22Rv1 (cell line): ENCODE data around the gene SMIM44.
A peak's percentile ranks its signal among the peaks of the same experiment; 100 is the strongest.

ENCODE experiments used
- H3K27ac ChIP-seq: fragments of 450-650 bp; 2 replicates; pipeline ENCODE4 v1.5.1; 2017
- ZFX ChIP-seq: fragments of 450-650 bp; IDR thresholded peaks from 2 replicates; pipeline ENCODE4 v1.6.1; 2017; ENCODE audit warnings: antibody characterized with exemption, borderline replicate concordance
- TF ChIP-seq, protein P1 (sequence below): fragments of 450-650 bp; IDR thresholded peaks from 2 replicates; pipeline ENCODE4 v1.5.1; 2017; ENCODE audit warnings: mild to moderate bottlenecking

The SMIM44 gene

DNA sequence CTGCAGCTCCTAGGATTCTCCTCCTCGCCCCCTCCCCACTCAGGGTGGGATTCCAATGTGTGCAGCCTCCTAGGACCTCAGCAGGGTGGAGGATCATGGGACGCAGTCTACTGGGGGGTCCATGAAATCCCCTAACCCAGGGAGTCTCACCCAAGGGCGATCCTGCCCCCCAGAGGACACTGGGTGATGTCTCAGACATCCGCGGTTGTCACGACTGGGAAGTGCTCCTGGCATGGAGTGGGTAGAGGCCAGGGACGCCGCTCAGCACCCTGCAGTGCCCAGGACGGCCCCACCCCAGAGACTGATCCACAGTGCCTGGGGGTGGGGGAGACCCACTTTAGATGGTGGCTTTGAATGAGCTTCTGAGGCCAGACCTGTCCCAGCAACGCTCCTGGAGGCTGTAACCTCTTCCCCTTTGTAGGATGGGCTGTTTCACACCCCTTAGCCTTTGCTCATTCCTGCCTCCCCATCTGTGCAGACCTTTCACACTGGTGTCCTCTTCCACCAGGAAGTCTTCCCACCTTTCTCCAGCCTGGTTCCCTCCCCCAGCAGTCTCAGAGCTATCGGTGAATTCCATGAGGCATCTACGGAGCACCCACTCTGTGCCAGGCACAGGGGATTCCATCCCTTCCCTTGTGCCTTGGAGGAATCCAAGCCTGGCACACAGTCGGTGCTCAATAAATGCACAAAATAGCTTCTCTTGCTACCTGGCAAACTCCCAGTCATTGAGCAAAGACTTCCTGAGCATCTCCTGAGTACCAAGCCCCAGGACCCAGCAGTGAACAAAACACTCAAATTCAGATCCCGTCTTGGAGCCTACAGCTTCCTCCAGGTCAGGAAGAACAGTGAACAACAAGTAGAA lies 13.4 kb downstream of the SMIM44 start:
- no peak for TF ChIP-seq ZFX
- TF ChIP-seq, protein P1, sequence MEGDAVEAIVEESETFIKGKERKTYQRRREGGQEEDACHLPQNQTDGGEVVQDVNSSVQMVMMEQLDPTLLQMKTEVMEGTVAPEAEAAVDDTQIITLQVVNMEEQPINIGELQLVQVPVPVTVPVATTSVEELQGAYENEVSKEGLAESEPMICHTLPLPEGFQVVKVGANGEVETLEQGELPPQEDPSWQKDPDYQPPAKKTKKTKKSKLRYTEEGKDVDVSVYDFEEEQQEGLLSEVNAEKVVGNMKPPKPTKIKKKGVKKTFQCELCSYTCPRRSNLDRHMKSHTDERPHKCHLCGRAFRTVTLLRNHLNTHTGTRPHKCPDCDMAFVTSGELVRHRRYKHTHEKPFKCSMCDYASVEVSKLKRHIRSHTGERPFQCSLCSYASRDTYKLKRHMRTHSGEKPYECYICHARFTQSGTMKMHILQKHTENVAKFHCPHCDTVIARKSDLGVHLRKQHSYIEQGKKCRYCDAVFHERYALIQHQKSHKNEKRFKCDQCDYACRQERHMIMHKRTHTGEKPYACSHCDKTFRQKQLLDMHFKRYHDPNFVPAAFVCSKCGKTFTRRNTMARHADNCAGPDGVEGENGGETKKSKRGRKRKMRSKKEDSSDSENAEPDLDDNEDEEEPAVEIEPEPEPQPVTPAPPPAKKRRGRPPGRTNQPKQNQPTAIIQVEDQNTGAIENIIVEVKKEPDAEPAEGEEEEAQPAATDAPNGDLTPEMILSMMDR: no peak
- H3K27ac ChIP-seq: 0 out of 2 replicates have a peak overlapping the region, but pooled peaks have one; percentile 5

DNA sequence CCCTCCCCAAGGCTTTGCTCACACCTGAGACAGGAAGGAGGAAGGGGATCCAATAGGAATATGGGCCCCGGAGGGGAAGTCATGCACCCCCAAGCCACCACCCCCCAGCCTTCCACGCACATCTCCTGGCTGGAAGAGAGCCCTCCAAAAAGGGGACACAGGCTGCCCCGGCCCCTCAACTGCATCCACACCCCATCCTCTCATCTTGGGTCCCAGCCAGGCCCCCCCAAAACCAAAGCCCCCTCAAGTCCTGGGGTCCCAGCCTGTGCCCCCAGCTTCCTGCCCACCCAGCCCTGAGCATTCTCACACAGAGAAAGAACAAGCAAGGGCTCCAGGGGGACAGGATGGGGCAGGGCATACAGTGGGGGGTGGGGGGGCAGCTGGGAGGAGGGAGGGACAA lies 15.0 kb downstream of the SMIM44 start:
- H3K27ac ChIP-seq: no peak overlapping the region
- no peak for TF ChIP-seq ZFX
- TF ChIP-seq, protein P1: no peak

DNA sequence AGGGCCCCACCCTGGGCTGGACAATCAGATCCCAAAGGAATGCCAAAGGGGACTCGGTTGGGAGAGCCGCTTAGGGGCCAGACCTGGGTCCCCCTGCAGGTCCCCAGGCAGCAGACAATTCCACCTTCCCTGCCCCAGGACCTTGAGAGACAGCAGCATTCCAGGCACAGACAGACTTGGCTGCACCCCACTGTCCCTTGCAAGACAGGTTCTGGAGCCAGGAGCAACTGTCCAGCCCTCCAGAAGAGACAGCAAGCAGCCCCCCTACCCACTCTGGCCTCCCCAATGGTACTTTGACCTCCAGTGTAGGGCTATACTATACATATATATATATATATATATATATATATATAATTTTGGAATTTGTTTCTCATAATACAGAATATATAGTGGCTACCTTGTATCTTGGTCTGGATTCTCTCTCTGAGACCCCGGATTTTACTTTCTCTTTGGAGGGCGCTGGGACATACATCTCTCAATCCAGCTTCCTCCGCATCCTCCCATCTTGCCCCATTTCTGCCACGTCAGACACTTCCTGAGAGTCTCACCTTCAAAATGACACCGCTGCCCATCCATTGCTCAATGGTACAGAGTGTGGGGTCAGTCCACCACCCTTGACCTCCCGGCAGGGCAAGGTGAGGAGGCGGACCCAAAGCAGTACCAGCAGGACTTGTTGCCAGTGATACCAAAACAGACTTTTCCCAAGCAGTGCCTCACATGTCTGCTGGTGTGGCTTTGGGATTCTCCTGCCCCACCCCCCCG lies 15.6 kb downstream of the SMIM44 start:
- H3K27ac ChIP-seq: no peak overlapping the region
- TF ChIP-seq, protein P1: no peak
- no peak for TF ChIP-seq ZFX

DNA sequence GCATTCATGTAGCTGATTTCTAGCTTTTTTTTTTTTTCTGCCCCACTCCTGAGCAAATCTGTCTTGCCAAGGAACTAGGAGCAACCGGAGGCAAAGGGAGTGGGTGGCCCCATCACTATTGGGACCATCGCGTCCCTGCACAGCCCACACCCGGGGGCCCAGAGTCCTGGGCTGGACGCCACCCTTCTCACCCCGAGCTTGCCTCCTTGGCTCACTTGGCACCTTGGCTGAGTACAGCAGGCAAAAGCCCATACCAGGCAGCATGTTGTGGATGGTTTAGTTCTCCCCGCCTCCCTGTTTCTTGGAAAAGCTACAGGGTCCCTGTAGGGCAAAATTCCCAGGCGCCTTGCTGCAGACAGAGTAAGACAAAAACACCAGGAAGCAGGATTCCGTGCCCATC lies 16.6 kb downstream of the SMIM44 start:
- no peak overlapping the region for H3K27ac ChIP-seq
- no peak for TF ChIP-seq ZFX

DNA sequence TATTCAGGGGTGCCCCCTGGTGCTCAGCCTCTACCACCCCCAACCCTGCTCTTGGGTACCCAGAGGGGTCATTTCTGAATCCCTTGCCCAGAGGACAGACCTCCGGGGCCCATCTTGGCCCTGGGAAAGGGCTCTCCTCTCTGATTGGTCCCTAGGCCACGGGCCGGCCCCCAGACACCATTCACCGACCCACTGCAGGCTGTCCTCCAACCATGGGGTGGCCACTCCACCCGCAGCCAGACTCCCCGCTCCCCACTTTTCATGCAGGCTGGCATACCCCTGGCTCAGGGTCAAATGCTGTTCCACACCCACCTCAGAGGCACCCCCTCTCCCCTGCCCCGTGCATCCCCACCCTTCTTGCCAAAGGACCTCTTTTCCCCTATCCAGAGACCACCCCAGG lies 17.7 kb downstream of the SMIM44 start:
- no peak overlapping the region for H3K27ac ChIP-seq
- TF ChIP-seq, protein P1: no peak
- no peak for TF ChIP-seq ZFX

DNA sequence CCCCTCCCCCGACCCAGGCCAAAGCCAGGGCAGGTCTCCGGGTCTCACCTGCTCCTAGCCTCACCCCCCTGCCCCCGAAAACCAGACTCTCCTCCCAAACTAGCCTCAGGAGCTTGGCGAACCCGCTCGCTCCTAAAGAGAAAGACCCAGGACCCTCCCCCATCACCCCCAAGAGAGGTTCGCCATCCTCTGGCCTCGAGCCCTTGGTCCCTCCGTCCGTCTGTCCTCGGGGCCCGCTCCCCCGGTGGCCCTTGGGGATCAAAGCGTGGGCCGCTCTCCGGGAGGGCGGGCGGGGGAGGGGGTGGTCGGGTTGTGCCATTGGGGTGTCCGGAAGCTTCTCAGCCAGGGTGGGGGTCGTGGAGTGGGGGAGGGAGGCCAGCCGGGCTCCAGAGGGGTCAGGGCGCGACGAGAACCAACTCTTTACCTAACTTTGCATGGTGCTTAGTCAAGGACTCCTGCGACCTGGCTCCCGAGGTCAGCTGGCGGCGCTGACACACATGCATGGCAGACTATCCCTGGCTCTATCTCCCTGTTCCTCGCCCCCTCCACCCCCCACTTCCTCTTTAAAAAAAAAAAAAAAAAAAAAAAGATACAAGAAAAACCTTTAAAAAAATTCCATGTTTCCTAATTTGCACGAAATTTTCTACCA lies 18.5 kb downstream of the SMIM44 start:
- TF ChIP-seq ZFX: no peak
- TF ChIP-seq, protein P1: no peak
- no peak overlapping the region for H3K27ac ChIP-seq

DNA sequence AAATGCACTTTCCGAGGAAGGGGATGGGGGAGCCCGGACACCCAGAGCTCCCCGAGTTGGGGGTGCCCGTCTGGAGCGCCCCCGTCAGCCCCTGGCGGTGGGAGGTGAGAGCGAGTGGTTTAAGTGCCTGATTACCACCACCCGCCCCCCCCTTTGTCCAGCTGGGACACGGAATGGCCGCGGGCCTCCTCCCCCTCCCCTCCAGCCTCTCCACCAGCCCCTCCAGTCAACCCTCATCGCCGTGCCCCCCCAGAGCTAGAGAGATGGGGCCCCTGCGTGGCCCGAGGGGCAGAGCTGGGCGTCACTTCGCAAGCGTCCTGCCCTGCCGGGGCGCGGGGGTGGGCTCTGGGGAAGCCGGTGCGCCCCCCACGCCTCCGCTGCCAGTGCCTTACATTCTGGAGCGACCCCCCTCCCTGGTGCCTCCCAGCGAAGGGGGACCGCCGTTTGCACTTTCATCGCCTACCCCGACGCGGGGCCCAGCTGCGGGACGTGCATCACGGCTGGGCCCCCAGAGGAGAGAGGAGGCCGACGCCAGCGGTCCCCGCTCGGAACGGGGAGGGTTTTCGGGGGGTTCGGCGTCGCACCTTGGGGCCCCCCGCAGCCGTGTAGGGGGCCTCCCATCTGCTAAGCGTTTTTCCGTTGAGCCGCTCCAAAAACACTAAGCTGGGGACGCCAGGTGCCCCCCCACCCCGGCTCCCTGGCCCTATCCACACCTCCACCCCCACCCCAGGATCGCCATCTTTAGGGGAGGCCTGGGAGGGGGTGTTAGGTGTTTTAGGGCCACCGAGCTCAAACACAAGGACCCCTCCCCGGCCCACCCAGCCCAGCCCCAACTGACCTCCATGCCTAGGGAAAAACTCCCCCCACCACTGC lies 19.3 kb downstream of the SMIM44 start:
- TF ChIP-seq ZFX: no peak
- TF ChIP-seq, protein P1: no peak
- H3K27ac ChIP-seq: no peak overlapping the region
